Inflammatory macrophage (primary cell): Measurements from ENCODE around the gene PSME2.
"Not testable (repeated sequence)": the region's sequence is repeated elsewhere in the genome, so short reads cannot be mapped to it uniquely, and the experiment has no call there.

Experiments used
- DNase-seq, 2 donors: peaks; one replicate each; pipeline ENCODE4 v3.0.0-alpha.2; 2020 to 2022

The PSME2 gene

DNA sequence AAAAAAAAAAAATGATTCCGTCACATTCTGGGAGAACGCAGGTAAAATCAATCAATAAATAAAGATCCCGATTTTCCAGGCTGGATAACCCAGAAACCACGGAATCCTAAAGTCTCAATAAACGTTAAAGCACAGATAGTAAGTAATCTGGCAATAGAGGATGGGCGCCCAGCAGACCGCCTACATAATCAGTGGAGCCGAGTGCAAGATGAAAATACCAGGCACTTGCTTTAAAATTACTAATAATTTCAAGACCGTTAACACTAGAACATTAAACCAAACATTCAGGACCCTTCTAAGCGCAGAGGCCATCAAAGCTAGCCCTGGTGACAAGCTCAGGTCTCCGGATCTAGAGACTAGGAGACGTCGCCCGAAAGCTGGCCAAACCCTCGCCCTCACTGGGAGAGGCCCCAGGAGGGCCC, 33.0 kb downstream of the PSME2 start:
- DNase-seq, result no peak

DNA sequence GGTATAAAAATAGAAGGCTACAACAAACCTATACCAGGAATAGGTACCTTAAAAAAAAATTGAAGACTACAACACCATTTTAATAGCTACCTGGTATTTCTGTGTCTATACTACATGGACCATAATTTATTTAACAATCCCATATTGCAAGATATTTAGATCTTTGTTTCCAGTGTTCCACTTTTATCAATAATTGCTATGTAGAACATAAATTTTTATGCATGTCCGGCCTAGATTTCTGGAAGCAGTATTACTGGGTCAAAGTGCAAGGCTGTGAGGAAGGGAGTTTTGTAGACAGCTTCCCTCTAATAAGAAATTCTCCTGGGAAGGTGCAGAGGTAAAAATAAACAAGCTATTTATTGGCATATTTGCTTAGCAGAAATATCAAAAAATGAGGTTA, 35.9 kb downstream of the PSME2 start:
- no peak for DNase-seq

DNA sequence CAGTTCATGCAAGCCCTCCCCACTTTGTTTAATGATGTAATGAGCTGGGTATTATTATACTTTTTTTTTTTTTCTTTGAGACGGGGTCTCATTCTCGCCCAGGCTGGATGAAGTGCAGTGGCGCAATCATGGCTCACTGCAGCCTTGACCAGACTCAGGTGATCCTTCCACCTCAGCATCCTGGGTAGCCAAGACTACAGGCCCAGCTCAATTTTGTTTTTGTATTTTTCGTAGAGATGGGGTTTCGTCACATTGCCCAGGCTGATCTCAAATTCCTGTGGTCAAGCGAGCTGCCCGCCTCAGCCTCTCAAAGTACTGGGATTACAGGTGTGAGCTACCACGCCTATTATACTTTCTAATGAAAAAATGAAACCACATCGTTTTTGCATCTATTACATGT, 36.4 kb downstream of the PSME2 start:
- no peak for DNase-seq

DNA sequence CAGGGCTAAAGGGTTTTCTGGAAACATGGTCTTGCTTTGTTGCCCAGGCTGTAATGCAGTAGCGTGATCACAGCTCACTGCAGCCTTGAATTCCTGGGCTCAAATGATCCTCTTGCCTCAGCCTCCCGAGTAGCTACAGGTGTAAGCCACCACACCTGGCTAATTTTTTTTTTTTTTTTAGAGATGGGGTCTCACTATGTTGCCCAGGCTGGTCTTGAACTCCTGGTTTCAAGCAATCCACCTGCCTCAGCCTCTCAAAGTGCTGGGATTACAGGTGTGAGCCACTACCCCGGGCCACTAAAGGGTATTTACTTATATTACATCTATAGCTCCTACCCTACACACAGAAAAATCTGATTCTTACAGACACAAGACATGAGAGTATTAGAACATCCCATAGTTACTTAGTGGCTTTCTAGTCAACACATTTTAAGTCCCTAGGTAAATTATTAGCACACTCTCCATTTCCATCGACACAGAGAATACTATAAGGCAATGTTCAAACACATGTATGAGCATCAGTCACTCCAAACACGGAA, 38.0 kb downstream of the PSME2 start:
- DNase-seq, result no peak

DNA sequence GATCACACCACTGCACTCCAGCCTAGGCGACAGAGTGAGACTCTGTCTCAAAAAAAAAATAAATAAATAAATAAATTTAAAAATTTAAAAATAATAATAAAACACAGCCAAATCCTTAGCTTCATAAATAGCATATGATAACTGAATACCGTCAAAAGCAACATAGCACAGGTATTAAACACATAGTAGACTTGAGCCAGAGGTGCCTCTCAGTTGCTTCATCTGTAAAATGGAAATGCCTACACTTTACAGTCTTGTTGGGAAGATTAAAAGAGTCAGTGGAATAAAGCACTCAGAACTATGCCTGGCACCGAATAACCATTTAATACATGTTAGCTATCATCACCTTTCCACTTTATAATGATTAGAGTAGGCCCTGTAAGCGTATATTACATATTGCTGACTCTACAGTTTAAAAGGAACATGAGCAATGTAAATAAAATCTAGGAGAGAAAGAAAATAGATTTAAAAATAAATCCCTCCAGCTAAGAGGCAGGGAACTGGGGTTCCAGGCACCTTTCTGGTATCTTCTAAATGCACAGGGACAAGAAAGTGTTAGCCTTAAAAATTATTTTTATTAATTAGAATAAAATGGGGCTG, 39.6 kb downstream of the PSME2 start:
- no peak for DNase-seq

DNA sequence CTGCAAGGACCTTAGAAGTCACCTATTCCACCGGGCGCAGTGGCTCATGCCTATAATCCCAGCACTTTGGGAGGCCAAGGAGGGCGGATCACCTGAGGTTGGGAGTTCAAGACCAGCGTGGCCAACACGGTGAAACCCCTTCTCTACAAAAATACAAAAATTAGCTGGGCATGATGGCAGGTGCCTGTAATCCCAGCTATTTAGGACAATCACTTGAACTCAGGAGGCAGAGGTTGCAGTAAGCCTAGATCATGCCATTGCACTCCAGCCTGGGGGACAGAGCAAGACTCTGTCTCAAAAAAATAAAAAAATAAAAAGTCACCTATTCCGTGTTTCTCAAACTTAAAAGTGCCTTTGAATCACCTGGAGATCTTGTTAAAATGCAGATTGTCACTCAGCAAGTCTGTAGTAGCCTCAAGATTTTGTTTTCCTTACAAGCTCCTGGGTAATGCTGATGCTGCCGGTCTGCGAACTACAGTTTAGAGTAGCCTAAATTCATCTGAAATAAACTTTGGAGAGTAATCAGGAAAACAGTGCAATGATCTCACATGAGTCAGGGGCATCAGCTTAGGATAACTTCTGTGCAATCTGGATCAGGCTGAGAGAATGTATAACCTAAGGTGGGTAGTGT, 40.7 kb downstream of the PSME2 start:
- DNase-seq, result not testable (repeated sequence)

DNA sequence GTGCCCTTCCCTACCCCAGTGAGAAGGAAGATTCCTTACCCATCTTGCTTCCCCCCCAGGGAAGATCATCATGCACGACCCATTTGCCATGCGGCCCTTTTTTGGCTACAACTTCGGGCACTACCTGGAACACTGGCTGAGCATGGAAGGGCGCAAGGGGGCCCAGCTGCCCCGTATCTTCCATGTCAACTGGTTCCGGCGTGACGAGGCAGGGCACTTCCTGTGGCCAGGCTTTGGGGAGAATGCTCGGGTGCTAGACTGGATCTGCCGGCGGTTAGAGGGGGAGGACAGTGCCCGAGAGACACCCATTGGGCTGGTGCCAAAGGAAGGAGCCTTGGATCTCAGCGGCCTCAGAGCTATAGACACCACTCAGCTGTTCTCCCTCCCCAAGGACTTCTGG, 43.0 kb downstream of the PSME2 start:
- no peak for DNase-seq

DNA sequence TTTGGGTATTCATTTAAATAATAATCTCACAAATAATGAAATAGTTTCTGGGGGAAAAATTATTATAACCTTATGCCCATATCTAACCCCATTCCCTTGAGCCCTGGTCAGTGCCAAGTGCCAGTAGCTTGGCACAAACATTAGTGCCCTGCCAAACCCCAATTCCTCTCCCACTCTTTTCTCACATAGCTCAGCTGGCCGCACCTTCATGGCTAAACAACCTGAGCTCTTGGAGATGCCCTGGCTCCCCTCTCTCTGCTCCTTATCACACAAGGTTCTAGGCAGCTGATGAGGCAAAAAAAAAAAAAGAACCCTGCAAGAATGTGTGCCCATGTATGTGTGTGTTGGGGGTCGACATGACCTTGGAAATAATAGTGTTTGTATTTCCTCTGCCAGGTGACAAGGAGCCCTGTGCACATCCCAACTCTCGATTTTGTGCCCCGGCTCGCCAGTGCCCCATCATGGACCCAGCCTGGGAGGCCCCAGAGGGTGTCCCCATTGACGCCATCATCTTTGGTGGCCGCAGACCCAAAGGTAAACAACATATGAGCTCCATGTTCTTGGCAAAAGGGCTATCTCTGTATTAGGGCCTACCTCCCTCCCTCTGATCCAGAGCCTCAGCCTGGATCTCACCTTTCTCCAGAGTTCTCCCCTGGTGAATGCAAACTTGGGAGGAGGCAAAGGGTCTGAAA, 43.9 kb downstream of the PSME2 start:
- DNase-seq, result no peak

DNA sequence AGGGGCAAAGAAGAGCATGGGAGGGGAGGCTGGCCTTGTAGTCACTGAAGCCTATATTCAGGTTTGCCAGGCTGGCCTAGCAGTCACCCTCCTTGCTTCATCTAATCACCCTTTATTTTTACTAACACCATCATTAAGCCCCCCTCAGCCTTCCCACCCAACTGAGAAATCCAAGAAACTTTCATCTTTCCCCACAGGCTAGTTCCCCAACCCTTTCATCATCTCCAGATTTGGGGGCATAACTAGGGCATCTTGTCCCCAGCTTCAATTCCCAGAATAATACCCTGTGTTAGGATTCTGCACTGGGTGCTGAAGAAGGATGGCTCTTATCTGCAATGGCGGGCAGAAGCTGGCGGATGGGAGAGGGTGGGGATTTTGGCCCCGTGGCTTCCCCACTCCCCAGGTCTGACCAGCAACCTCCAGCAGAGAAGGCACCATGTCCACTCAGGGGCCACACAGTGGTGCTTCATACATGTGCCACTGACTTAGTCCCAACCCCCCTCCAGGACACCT, 45.4 kb downstream of the PSME2 start:
- DNase-seq, result no peak

DNA sequence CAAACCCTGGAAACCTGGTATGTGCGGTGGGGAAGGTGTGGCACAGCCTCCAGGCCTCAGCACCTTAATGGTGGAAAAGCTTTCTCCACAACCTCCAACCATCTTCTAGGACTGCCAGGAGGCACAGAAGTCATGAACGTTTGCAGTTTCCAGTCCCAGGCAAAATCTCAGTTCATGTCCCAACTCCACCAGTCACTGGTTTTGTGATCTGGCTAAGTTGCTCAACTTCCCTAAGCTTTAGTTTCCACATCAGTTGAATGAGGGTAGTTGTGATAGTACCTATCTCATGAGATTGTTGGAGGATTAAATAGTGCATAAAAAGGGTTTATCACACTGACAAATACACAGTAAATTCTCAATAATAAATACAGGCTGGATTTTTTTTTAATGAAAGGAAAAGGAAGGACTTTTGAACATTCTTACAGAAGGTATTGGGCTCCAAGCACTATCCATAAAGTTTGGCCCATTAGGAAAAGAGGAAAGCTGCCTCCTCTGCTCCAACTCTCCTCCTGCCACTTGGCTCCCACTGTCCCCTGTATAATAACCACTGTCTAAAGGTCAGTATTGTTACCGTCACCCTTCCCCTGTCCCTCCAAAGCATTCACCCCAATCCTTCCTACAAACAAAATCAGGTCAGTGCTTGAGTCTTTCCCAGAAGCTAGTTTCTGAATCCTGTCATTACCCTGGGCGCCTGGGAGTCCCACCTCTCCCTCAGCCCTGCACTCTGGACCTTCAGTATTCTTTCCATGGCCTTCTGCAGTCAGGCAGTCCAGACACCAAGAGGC, 46.0 kb downstream of the PSME2 start:
- DNase-seq, result peak; percentile 69 to 70

DNA sequence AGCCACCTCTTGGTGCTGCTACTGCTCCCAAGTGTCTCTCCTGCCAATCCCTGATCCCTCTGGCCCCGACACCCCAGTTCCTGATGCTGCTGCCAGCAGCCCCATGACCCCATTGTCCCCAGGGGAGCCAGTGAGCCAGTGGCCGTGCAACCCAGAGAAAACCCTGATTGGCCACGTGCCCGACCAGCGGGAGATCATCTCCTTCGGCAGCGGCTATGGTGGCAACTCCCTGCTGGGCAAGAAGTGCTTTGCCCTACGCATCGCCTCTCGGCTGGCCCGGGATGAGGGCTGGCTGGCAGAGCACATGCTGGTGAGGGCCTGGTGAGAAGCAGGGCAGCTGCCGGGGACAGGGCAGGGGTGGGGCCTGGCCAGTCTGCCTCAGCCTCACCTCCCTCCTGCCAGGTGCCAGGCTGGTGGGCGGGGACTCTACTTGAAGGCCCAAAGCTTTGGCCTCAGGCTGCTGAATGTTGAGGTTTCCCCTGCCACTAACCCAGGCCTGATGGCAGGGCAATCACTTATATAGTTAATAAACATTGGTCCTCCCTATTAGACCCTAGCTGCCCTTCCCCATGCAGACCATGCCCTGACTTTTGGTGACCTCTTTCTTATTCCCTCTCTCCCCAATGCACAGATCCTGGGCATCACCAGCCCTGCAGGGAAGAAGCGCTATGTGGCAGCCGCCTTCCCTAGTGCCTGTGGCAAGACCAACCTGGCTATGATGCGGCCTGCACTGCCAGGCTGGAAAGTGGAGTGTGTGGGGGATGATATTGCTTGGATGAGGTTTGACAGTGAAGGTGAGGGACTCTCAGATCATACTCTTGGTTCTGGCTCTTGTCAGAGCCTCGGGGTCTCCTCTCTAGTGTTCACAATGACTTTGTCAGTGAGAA, 47.2 kb downstream of the PSME2 start:
- DNase-seq, result no peak

DNA sequence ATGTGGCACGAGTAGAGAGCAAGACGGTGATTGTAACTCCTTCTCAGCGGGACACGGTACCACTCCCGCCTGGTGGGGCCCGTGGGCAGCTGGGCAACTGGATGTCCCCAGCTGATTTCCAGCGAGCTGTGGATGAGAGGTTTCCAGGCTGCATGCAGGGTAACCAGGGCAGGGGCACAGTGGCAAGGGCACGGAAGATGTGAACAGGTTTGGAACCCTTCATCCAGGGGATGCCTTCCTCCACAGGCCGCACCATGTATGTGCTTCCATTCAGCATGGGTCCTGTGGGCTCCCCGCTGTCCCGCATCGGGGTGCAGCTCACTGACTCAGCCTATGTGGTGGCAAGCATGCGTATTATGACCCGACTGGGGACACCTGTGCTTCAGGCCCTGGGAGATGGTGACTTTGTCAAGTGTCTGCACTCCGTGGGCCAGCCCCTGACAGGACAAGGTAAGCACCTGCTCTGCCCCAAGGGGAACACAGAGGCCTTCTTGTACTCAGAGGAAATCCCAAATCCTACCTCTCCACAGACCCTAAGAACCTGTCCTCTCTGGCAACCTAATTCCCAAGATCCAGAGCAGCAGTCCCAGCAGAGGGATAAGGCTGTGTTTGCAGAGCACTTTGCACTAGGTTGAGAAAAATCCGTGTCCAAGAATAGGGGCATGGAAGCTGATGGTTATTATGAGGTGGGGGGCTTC, 48.0 kb downstream of the PSME2 start:
- no peak for DNase-seq

DNA sequence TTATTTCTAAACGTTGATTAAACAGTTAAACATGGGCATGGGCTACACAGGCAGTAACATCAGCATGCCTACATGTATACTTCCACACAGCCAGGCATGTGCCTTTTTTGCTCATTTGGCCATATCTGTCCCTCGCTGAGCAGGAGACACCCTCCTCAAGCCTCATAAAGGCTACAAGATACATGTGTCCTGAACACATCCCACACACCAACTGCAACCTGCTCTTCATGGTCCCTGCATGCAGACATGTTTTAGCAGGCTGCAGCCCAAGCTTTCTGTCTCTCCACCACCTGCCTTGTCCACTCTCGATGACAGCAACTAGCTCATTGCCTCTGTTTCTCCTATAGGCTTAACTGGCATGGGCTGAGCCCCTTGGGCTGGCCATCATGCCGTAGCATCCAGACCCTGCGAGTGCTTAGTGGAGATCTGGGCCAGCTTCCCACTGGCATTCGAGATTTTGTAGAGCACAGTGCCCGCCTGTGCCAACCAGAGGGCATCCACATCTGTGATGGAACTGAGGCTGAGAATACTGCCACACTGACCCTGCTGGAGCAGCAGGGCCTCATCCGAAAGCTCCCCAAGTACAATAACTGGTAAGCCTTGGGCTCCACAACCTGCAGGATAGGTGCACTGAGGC, 49.7 kb downstream of the PSME2 start:
- DNase-seq, result no peak

DNA sequence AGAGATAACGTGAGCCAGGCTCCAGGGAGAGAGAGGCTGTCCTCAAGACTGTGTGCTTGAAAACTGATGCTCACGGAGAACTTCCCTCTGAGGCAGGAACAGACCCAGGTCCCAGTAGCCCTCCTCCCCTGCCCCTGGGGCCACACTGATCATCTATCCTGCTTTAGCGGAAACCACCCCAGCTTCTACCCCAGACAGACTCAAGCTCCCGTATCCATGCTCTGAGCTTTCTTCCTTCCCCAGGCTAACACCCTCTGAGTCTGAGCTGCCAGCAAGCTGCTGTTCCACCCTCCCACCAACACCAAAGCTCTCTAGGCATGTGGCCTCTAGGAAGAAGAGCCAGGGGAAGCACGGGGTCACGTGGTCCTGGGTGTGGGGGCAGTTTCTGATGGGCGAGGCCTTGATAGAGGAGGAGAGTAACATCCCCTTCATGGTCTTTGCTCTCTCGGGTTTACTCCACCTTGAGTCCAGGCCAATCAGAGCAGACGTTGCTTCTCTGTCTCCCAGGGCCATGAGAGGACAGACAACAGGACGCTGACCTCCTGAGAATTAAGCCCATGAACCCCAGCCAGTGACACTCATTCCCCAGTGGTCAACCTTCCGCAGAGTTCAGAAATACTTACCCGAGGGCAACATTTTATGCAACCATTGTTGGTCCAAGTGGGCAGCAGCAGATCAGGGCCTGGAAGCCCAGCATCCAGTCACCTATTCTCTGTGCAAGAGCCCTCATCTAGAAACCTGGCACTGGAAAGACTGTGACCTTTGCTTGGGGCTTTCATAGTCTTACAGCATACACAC, 50.9 kb downstream of the PSME2 start:
- peak; percentile 93 to 94 for DNase-seq

DNA sequence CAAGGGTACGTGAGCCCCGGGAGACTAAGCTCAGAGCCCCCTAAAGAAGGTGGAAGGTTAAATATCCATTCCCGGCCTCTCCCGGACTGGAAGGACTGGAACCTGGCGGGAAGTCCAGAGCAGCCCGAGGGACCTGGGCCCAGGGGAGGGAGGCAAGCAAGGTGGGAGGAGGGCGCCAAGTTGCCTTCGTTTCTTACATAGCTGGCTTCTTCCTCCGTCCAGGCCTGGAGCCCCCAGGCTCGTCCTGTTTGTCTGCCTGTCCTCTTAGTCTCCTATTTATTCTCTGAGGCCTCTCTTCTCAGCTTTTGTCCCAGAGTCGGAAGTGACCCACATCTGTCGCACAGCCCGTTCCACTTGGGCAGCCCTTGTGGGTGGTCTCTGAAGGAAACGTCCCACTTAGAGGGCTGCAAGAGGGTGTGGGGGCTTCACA, 51.6 kb downstream of the PSME2 start:
- DNase-seq, result peak in 1 of 2 donors; percentile 10

DNA sequence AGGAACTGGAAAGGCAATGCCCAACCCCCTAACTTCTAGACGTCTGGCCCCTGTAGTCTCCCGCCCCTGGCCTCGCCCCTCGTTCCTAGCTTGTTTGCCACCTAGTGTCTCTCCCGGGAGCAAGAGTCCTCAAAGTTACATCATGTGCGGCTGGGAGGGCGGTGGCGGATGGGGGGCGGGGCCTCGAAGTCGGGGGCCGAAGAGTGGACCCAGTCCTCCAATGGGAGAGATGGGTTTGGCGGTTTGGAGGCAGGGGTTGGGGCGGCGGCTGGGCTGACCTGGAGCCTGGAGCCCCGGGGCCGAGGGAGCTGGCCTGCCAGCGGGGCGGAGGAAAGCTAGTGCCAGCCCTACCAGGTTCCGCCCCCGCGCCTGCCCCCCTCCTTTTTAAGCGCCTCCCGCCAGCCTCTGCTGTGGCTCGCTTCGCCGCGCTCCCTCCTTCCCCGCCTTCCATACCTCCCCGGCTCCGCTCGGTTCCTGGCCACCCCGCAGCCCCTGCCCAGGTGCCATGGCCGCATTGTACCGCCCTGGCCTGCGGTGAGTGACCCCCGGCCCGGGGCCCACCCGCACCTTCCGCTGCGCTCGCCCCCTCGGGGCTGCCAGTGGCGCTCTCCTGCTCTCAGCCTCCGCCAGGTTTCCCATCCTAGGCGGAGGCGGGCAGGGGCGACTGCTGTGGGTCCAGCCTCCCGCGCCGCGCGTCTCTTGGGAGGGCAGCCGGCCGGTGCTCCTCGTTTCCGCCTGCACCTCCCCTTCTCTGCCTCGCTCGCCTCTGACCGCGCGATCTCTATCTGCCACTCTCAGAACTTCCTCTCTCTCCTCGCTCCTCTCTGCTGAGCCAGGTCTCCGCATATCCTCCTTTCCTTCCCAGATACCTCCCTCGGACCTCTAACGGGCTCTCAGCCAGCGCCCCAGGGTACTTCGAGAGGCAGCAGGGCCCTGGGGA, 52.2 kb downstream of the PSME2 start, which contains the start of gene PCK2:
TSS of gene PCK2 (plus strand) at position 411 of the 940 bp plus-strand sequence. CDS start at position 506, 95 bp downstream.
- peak; percentile 98 for DNase-seq
